Hindlimb muscle (tissue), 1 donor: ENCODE measurements around the gene BMP4. TPM values are rescaled to one million over a fixed set of nuclear protein-coding genes. Genes with fewer than 3 reads are reported as not detected.

Source experiments
- DNase-seq: peaks from one replicate; pipeline ENCODE4 v3.0.0-alpha.2; 2013
- polyA plus RNA-seq: library from polyadenylated mRNA; unstranded; fragments of 120-200 nt; gene quantifications from one replicate; pipeline ENCODE4 v1.2.1, GENCODE V29; 2013; ENCODE audit not compliant: insufficient read length

The BMP4 gene
- polyA plus RNA-seq, 1 donor: 13.7 TPM

GRCh38 chr14:53963320-53964227, 6.9 kb upstream of the BMP4 start:
- no peak for DNase-seq

GRCh38 chr14:53962953-53963319, 6.3 kb upstream of the BMP4 start:
- DNase-seq: no peak

GRCh38 chr14:53958628-53959027, 2.0 kb upstream of the BMP4 start:
- no peak for DNase-seq

- DNase-seq: no peak
Measured at GRCh38 chr14:53957739-53958138, 1.1 kb upstream of the BMP4 start.

- DNase-seq: peak; percentile 71
Measured at GRCh38 chr14:53955671-53956426, 776 bp downstream of the BMP4 start.

- no peak for DNase-seq
Measured at GRCh38 chr14:53955229-53955556, 1.4 kb downstream of the BMP4 start.

GRCh38 chr14:53954551-53955228, 1.9 kb downstream of the BMP4 start:
- peak; percentile 64 for DNase-seq

- no peak for DNase-seq
Measured at GRCh38 chr14:53953828-53954550, 2.6 kb downstream of the BMP4 start.

- peak; percentile 91 for DNase-seq
Measured at GRCh38 chr14:53953002-53953827, 3.4 kb downstream of the BMP4 start.

- no peak for DNase-seq
Measured at GRCh38 chr14:53952533-53952932, 4.1 kb downstream of the BMP4 start.

GRCh38 chr14:53951627-53952303, 4.9 kb downstream of the BMP4 start:
- no peak for DNase-seq

- no peak for DNase-seq
Measured at GRCh38 chr14:53951243-53951626, 5.4 kb downstream of the BMP4 start.

GRCh38 chr14:53950031-53950793, 6.4 kb downstream of the BMP4 start:
- no peak for DNase-seq

- no peak for DNase-seq
Measured at GRCh38 chr14:53949201-53949600, 7.4 kb downstream of the BMP4 start.

- no peak for DNase-seq
Measured at GRCh38 chr14:53948205-53948884, 8.3 kb downstream of the BMP4 start.

- no peak for DNase-seq
Measured at GRCh38 chr14:53947452-53948204, 9.0 kb downstream of the BMP4 start.

GRCh38 chr14:53947094-53947445, 9.6 kb downstream of the BMP4 start:
- DNase-seq: no peak

GRCh38 chr14:53946404-53947093, 10.1 kb downstream of the BMP4 start:
- DNase-seq: no peak

- DNase-seq: no peak
Measured at GRCh38 chr14:53946071-53946403, 10.6 kb downstream of the BMP4 start.
